Measurements from ENCODE around the gene SLC2A4. TPM values are rescaled to one million over a fixed set of nuclear protein-coding genes. Genes with fewer than 3 reads are reported as not detected.

SLC2A4 gene
- total and polyA plus RNA-seq, 2 experiments from 2014 or later: 6.3 to 13.6 TPM

DNA sequence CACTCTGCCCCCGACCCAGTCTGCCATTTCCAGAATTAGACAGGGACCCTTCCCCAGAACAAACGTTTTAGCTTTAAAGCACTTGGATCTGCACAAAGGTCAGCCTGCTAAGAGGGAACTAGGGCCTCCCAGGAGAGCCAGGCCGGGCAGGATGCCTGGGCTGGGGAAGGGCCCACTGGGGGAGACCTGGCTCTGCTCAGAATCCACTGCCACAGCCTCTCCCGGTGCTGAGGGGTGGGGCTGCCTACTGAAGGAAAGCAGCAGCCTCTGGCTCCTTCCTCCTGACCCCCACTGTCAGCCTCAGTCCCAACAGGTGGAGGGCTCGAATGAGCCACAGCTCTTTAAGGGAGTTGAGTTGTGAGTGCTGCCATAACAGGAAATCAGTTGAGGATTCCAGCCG is 11.2 kb downstream of the SLC2A4 start:
- Histone ChIP-seq H3K4me2 (peak overlapping the region; percentile 17; the same call in 1 of the 2 replicates), H3K4me1 (ENCODE audit: insufficient read depth) (peaks cover 21% of the 10 kb centered on the region), H3F3A (replicated peaks; ENCODE audit: low read depth) (peaks cover 23% of the 10 kb centered on the region), H2AFZ (no peak overlapping the region), H3K4me3 (peak overlapping the region; percentile 61; the same call in 1 of the 2 replicates), H3K36me3 (ENCODE audit: insufficient read depth) (no peaks in the 10 kb centered on the region), H4K20me1 (replicated peaks; ENCODE audit: insufficient read depth) (peaks cover 4% of the 10 kb centered on the region; the same call in 1 of the 2 replicates), H3K9me2 (ENCODE audit: insufficient read depth) (no peaks in the 10 kb centered on the region), H3K79me2 (replicated peaks; ENCODE audit: insufficient read depth) (no peaks in the 10 kb centered on the region), H3K27me3 (ENCODE audit: insufficient read depth) (peaks cover 18% of the 10 kb centered on the region), H3K27ac (ENCODE audit: low read depth) (no peak overlapping the region)
- TF ChIP-seq, protein P1, sequence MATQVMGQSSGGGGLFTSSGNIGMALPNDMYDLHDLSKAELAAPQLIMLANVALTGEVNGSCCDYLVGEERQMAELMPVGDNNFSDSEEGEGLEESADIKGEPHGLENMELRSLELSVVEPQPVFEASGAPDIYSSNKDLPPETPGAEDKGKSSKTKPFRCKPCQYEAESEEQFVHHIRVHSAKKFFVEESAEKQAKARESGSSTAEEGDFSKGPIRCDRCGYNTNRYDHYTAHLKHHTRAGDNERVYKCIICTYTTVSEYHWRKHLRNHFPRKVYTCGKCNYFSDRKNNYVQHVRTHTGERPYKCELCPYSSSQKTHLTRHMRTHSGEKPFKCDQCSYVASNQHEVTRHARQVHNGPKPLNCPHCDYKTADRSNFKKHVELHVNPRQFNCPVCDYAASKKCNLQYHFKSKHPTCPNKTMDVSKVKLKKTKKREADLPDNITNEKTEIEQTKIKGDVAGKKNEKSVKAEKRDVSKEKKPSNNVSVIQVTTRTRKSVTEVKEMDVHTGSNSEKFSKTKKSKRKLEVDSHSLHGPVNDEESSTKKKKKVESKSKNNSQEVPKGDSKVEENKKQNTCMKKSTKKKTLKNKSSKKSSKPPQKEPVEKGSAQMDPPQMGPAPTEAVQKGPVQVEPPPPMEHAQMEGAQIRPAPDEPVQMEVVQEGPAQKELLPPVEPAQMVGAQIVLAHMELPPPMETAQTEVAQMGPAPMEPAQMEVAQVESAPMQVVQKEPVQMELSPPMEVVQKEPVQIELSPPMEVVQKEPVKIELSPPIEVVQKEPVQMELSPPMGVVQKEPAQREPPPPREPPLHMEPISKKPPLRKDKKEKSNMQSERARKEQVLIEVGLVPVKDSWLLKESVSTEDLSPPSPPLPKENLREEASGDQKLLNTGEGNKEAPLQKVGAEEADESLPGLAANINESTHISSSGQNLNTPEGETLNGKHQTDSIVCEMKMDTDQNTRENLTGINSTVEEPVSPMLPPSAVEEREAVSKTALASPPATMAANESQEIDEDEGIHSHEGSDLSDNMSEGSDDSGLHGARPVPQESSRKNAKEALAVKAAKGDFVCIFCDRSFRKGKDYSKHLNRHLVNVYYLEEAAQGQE (IDR thresholded peaks at IDR 0.05; ENCODE audit: unreplicated experiment): no peak
- no peak for TF ChIP-seq CREB1 (CRISPR knock-in tag; IDR thresholded peaks at IDR 0.05; ENCODE audit: low read depth)
- no peak for TF ChIP-seq NANOG (IDR thresholded peaks at IDR 0.05; ENCODE audit: borderline replicate concordance)
- TF ChIP-seq ZNF331 (CRISPR knock-in tag; IDR thresholded peaks at IDR 0.05; ENCODE audit: low read depth): no peak
- no peak for TF ChIP-seq EZH2phosphoT487 (IDR thresholded peaks at IDR 0.05; ENCODE audit: unreplicated experiment)
- no peak for TF ChIP-seq EZH2 (IDR thresholded peaks at IDR 0.05; ENCODE audit: low read depth, unreplicated experiment)
- TF ChIP-seq ZNF114 (CRISPR knock-in tag; IDR thresholded peaks at IDR 0.05): no peak
- TF ChIP-seq, protein P2, sequence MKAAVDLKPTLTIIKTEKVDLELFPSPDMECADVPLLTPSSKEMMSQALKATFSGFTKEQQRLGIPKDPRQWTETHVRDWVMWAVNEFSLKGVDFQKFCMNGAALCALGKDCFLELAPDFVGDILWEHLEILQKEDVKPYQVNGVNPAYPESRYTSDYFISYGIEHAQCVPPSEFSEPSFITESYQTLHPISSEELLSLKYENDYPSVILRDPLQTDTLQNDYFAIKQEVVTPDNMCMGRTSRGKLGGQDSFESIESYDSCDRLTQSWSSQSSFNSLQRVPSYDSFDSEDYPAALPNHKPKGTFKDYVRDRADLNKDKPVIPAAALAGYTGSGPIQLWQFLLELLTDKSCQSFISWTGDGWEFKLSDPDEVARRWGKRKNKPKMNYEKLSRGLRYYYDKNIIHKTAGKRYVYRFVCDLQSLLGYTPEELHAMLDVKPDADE (IDR thresholded peaks at IDR 0.05): no peak
- no peak for TF ChIP-seq STAT1 (IDR thresholded peaks at IDR 0.05; ENCODE audit: unreplicated experiment)
- DNase-seq (ENCODE audit: low spot score) (no peak), ATAC-seq (no peak)
- Mint-ChIP-seq H3K36me3 (ENCODE audit: low read depth) (peaks cover 11% of the 10 kb centered on the region; the same call in 2 of the 3 replicates), H3K4me1 (peaks cover 37% of the 10 kb centered on the region), H3K4me3 (peak overlapping the region; percentile 77), H3K27me3 (ENCODE audit: insufficient read depth, low read depth, poor library complexity) (peaks cover 30% of the 10 kb centered on the region), H3K9me3 (peaks cover 9% of the 10 kb centered on the region; the same call in 1 of the 3 replicates), H3K27ac (no peak overlapping the region)

DNA sequence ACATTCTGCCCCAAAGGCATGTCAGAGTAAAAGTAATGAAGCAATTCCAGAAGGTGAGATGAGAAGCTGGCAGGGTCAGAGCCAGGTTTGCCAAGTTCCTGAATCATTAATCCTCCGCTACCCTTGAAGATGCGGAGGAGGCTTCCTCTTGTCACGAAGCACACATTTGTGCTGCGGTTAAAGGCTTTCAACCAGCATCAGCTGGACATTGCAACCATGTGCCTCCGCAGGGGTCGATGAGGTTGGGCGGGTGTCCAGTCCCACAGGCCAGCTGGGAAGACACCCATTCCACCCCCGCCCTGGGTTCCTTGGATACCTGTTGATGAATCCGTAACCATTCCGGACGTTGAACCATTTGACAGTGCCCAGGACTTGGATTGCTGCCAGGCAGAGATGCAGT is 11.6 kb downstream of the SLC2A4 start:
- peaks cover 34% of the 10 kb centered on the region for H3K27me3 Mint-ChIP-seq (ENCODE audit: insufficient read depth, low read depth, poor library complexity)
- peaks cover 6% of the 10 kb centered on the region; the same call in 2 of the 3 replicates for H3K36me3 Mint-ChIP-seq (ENCODE audit: low read depth)
- Histone ChIP-seq H4K20me1 (replicated peaks; ENCODE audit: insufficient read depth) (peaks cover 4% of the 10 kb centered on the region; the same call in 1 of the 2 replicates), H3K4me1 (ENCODE audit: insufficient read depth) (peaks cover 21% of the 10 kb centered on the region), H3K4me3 (peak overlapping the region; percentile 61), H3K27ac (ENCODE audit: low read depth) (no peak overlapping the region), H2AFZ (no peak overlapping the region), H3K4me2 (peak overlapping the region; percentile 88), H3K36me3 (ENCODE audit: insufficient read depth) (no peaks in the 10 kb centered on the region), H3K9me2 (ENCODE audit: insufficient read depth) (no peaks in the 10 kb centered on the region), H3K79me2 (replicated peaks; ENCODE audit: insufficient read depth) (no peaks in the 10 kb centered on the region), H3K27me3 (ENCODE audit: insufficient read depth) (peaks cover 18% of the 10 kb centered on the region), H3F3A (replicated peaks; ENCODE audit: low read depth) (peaks cover 23% of the 10 kb centered on the region)
- peaks cover 9% of the 10 kb centered on the region; the same call in 1 of the 3 replicates for H3K9me3 Mint-ChIP-seq
- no peak overlapping the region for H3K27ac Mint-ChIP-seq
- ATAC-seq (no peak), DNase-seq (ENCODE audit: low spot score) (no peak)
- peak overlapping the region; percentile 77 for H3K4me3 Mint-ChIP-seq
- H3K4me1 Mint-ChIP-seq: peaks cover 35% of the 10 kb centered on the region
- TF ChIP-seq ZNF462 (CRISPR knock-in tag; IDR thresholded peaks at IDR 0.05): no peak
- no peak for TF ChIP-seq ZNF331 (CRISPR knock-in tag; IDR thresholded peaks at IDR 0.05; ENCODE audit: low read depth)
- TF ChIP-seq EZH2 (IDR thresholded peaks at IDR 0.05; ENCODE audit: low read depth, unreplicated experiment): no peak

Data from GM23338 (cell line).